Measurements from ENCODE around the gene NTPCR. TPM values are rescaled to one million over a fixed set of nuclear protein-coding genes. Genes with fewer than 3 reads are reported as not detected.

NTPCR gene
- total and polyA plus RNA-seq, 2 donors (not counting 3 experiments of a cell fraction or from before 2014, with no cell fraction given) = 13.2 to 35.3 TPM

DNA sequence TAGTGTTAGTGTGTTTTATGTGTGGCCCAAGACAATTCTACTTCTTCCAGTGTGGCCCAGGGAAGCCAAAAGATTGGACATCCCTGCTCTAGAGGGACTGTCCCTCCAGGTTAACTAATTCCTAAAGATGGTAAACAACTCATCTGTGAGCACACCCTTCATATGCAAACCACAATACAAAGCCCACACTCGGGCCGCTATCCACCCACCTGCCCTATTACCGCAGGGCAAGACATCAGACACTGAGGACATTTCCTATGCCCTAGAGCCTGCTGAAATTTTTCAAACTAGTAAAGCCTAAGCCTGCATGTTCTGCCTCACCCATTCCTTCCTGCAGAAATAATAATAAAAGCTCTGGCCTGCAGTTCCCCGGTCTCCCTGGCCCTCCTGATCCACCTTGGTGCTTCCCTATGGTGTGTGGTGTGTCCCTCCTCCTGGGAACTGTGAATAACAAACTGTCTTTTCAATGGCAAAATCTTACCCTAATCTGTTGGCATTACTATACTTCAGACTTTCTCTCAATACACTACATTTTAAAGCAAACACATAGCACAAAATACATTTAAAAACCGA lies 39.3 kb upstream of the NTPCR start:
- H3K27me3 ChIP-seq (ENCODE audit: control insufficient read depth in 2 of 2, insufficient read depth in 2 of 2, low read length in 2 of 2) = peaks cover 0 to 3% of the 10 kb centered on the region in 2 experiments
- H3K27ac ChIP-seq (ENCODE audit: insufficient read depth, low read depth, low read length) = no peak overlapping the region
- DNase-seq (ENCODE audit: low read depth, low spot score) (no peak), FAIRE-seq (no peak)
- ChIA-PET POLR2A (no interaction called here), CTCF (no interaction called here)
- dilution Hi-C loops (cut with MboI; ENCODE audit: extremely low pct_ligation_motif_present, low sequenced_read_pairs) (no loop called here), intact Hi-C loops (cut with micrococcal nuclease) (no loop called here)
- H3K9me1 ChIP-seq (replicated peaks; ENCODE audit: control insufficient read depth, extremely low read depth, insufficient read depth, low read length) = no peaks in the 10 kb centered on the region
- H3K36me3 ChIP-seq (ENCODE audit: control insufficient read depth in 2 of 2, extremely low read depth in 1 of 2, insufficient read depth in 2 of 2, low read length in 2 of 2) = no peaks in the 10 kb centered on the region
- no peaks in the 10 kb centered on the region for H3K4me1 ChIP-seq (ENCODE audit: control insufficient read depth, extremely low read depth, insufficient read depth, low read length)
- H3K4me2 ChIP-seq (ENCODE audit: insufficient read depth, low read length) = no peak overlapping the region
- H3K9me3 ChIP-seq (replicated peaks; ENCODE audit: control insufficient read depth, insufficient read depth, low read length) = no peaks in the 10 kb centered on the region
- H4K20me1 ChIP-seq (replicated peaks; ENCODE audit: control insufficient read depth, extremely low read depth, insufficient read depth, low read length) = no peaks in the 10 kb centered on the region
- no TSS peak for BruUV-seq (replicated peaks)
- no peak for TF ChIP-seq POLR2A (IDR thresholded peaks at IDR 0.05; ENCODE audit: low read depth, low read length)
- TF ChIP-seq, protein P1, sequence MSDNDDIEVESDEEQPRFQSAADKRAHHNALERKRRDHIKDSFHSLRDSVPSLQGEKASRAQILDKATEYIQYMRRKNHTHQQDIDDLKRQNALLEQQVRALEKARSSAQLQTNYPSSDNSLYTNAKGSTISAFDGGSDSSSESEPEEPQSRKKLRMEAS (IDR thresholded peaks at IDR 0.05; ENCODE audit: insufficient read depth, insufficient read length) = no peak
- TF ChIP-seq EZH2 (IDR thresholded peaks at IDR 0.05; ENCODE audit: borderline replicate concordance, low read depth, low read length, severe bottlenecking) = no peak
- no peak for TF ChIP-seq JUN (IDR thresholded peaks at IDR 0.05; ENCODE audit: borderline replicate concordance, insufficient read depth, insufficient read length, low read depth)
- no peak for TF ChIP-seq MYC (IDR thresholded peaks at IDR 0.05; ENCODE audit: low read depth, low read length)
- TF ChIP-seq POLR2AphosphoS5 (IDR thresholded peaks at IDR 0.05; ENCODE audit: insufficient read depth, low read depth, low read length) = no peak
- TF ChIP-seq FOS (IDR thresholded peaks at IDR 0.05; ENCODE audit: borderline replicate concordance, insufficient read depth, low read length) = no peak
- H3K79me2 ChIP-seq (ENCODE audit: control insufficient read depth, insufficient read depth, low read length) = no peaks in the 10 kb centered on the region
- H3K9ac ChIP-seq (replicated peaks; ENCODE audit: extremely low read depth, insufficient read depth, low read length) = no peak overlapping the region
- no peak overlapping the region for H3K4me3 ChIP-seq (replicated peaks in 1 of 3; ENCODE audit: insufficient read depth in 1 of 3, low read depth in 1 of 3, low read length in 3 of 3)
- H2AFZ ChIP-seq (ENCODE audit: low read depth, low read length) = no peak overlapping the region
